K562 (cell line): Measurements from ENCODE around the gene HERC5. TPM values are rescaled to one million over a fixed set of nuclear protein-coding genes. Genes with fewer than 3 reads are reported as not detected.

Experiments
- ATF3 ChIP-seq, 2 experiments: fragments of 450-650 bp in 1 of 2; sonication (generic) in 1 of 2; formaldehyde crosslinking in 1 of 2; IDR thresholded peaks in 1 of 2; conservative IDR thresholded peaks in 1 of 2; 2 replicates each; pipeline versions ENCODE4 v1.6.1 to v1.8.1; 2016 to 2023; ENCODE audit warnings: mild to moderate bottlenecking in 2 of 2, moderate library complexity in 2 of 2, inconsistent platforms in 1 of 2, missing genetic modification reagents in 1 of 2
- ATF7 ChIP-seq: fragments of 450-650 bp; IDR thresholded peaks from 2 replicates; pipeline ENCODE4 v1.7.1; 2014; ENCODE audit warnings: mild to moderate bottlenecking, moderate library complexity
- CHCHD3 ChIP-seq: fragments of 250-450 bp; sonication (Bioruptor Pico); IDR thresholded peaks from 2 replicates; pipeline ENCODE4 v2.1.2; 2022; ENCODE audit warnings: mild to moderate bottlenecking
- DACH1 ChIP-seq: fragments of 450-650 bp; IDR thresholded peaks from 2 replicates; pipeline ENCODE4 v1.6.1; 2018; ENCODE audit not compliant: partially characterized antibody
- ESRRB ChIP-seq: fragments of 250-450 bp; sonication (Bioruptor Pico); IDR thresholded peaks from 2 replicates; pipeline ENCODE4 v1.5.0; 2020; ENCODE audit warnings: mild to moderate bottlenecking, moderate library complexity, borderline replicate concordance
- GATA2 ChIP-seq: sonication (generic); formaldehyde crosslinking; IDR thresholded peaks from 2 replicates; pipeline ENCODE4 v1.4.0; 2020; ENCODE audit warnings: mild to moderate bottlenecking, missing genetic modification reagents
- GTF2F1 ChIP-seq: IDR thresholded peaks from 2 replicates; pipeline ENCODE4 v1.6.1; 2011; ENCODE audit warnings: low read depth, low read length, improper control_type of control experiment
- HLTF ChIP-seq: fragments of 450-650 bp; IDR thresholded peaks from 2 replicates; pipeline ENCODE4 v1.6.1; 2016
- KHSRP ChIP-seq: fragments of 450-650 bp; IDR thresholded peaks from 2 replicates; pipeline ENCODE4 v1.6.1; 2017
- MAFG ChIP-seq: fragments of 450-650 bp; conservative IDR thresholded peaks from 2 replicates; pipeline ENCODE4 v1.6.1; 2016; ENCODE audit warnings: missing genetic modification characterization, missing compliant biosample characterization
- MCM5 ChIP-seq: fragments of 450-650 bp; IDR thresholded peaks from 2 replicates; pipeline ENCODE4 v1.6.1; 2016; ENCODE audit warnings: low read depth
- MED1 ChIP-seq: sonication (generic); formaldehyde crosslinking; IDR thresholded peaks from 2 replicates; pipeline ENCODE4 v1.8.1; 2023; ENCODE audit warnings: missing genetic modification reagents, borderline replicate concordance
- MXI1 ChIP-seq: IDR thresholded peaks from 2 replicates; pipeline ENCODE4 v1.6.1; 2011; ENCODE audit warnings: low read depth, mild to moderate bottlenecking, improper control_type of control experiment, low read length
- NFATC3 ChIP-seq: fragments of 450-650 bp; IDR thresholded peaks from 2 replicates; pipeline ENCODE4 v1.6.1; 2017; ENCODE audit warnings: mild to moderate bottlenecking
- NKRF ChIP-seq: fragments of 450-650 bp; IDR thresholded peaks from 2 replicates; pipeline ENCODE4 v1.6.1; 2016; ENCODE audit warnings: borderline replicate concordance
- NONO ChIP-seq, 2 experiments: fragments of 200-400 bp in 1 of 2; fragments of 450-650 bp in 1 of 2; formaldehyde crosslinking in 1 of 2; IDR thresholded peaks; 2 replicates each; pipeline ENCODE4 v1.6.1; 2017; ENCODE audit warnings: low read depth in 2 of 2, mild to moderate bottlenecking in 2 of 2, moderate library complexity in 2 of 2, low read length in 1 of 2
- PHTF2 ChIP-seq: fragments of 250-450 bp; sonication (Bioruptor Pico); IDR thresholded peaks from 2 replicates; pipeline ENCODE4 v1.5.0; 2021; ENCODE audit warnings: mild to moderate bottlenecking
- PRMT5 ChIP-seq: sonication (generic); formaldehyde crosslinking; IDR thresholded peaks from 2 replicates; pipeline ENCODE4 v1.5.0; 2020; ENCODE audit warnings: missing genetic modification reagents
- RBFOX2 ChIP-seq: fragments of 200-400 bp; formaldehyde crosslinking; IDR thresholded peaks from 2 replicates; pipeline ENCODE4 v1.6.1; 2017; ENCODE audit warnings: low read depth, mild to moderate bottlenecking, low read length, moderate library complexity
- RFX5 ChIP-seq: IDR thresholded peaks from 2 replicates; pipeline ENCODE4 v1.6.1; 2011; ENCODE audit warnings: low read depth, mild to moderate bottlenecking, improper control_type of control experiment, low read length
- RUNX1 ChIP-seq: sonication (generic); IDR thresholded peaks from 2 replicates; pipeline ENCODE4 v1.6.1; 2016; ENCODE audit warnings: antibody characterized with exemption, low read depth
- SNRNP70 ChIP-seq: fragments of 200-400 bp; formaldehyde crosslinking; optimal IDR thresholded peaks from 2 replicates; pipeline ENCODE3; 2017; ENCODE audit warnings: low read depth, low read length
- ZBTB9 ChIP-seq: fragments of 450-650 bp; formaldehyde crosslinking; IDR thresholded peaks from 2 replicates; pipeline ENCODE4 v1.4.0; 2020; ENCODE audit warnings: mild to moderate bottlenecking, moderate library complexity
- ZNF384 ChIP-seq: IDR thresholded peaks from 2 replicates; pipeline ENCODE4 v1.6.1; 2012; ENCODE audit warnings: low read depth, low read length, improper control_type of control experiment
- ZNF764 ChIP-seq: fragments of 250-450 bp; sonication (Bioruptor Pico); IDR thresholded peaks from 2 replicates; pipeline ENCODE4 v1.4.0; 2020; ENCODE audit warnings: low read depth, mild to moderate bottlenecking, moderate library complexity
- polyA plus RNA-seq, 8 experiments: library from polyadenylated mRNA; depleted of rRNA in 4 of 8; stranded (reverse) in 5 of 8; unstranded in 3 of 8; fragments of >200 nt; fragmentation: Nextera tagmentation in 2 of 8; fragmentation: Illumina TruSeq in 1 of 8; extraction: Ambion mirVana in 2 of 8; extraction: Trizol in 1 of 8; gene quantifications; 2 replicates each; pipeline versions ENCODE4 v1.2.1 to v1.2.3, GENCODE V29; 2011 to 2014; ENCODE audit warnings: inconsistent platforms in 1 of 8, missing spikeins in 1 of 8
- total RNA-seq, 7 experiments: library from RNA; depleted of rRNA in 6 of 7; stranded (reverse); fragments of >200 nt in 6 of 7; fragmentation: Illumina TruSeq in 2 of 7; extraction: Trizol in 2 of 7; gene quantifications; 2 replicates each; pipeline versions ENCODE4 v1.2.1 to v1.2.3, GENCODE V29; 2011 to 2021; ENCODE audit warnings: low replicate concordance in 1 of 7

HERC5 gene
- total and polyA plus RNA-seq, 9 of the 15 experiments (the other 6 are each of a cell fraction or from before 2014, with no cell fraction given), result 0.18 TPM; not detected in 8

- TF ChIP-seq ATF7, result peak; percentile 79; the same call in 1 of the 2 replicates
- peak; percentile 57 to 93; a peak in 2 of 4 replicates for TF ChIP-seq NONO (IDR thresholded peaks at IDR 0.05; ENCODE audit: low read depth in 2 of 2, low read length in 1 of 2)
- TF ChIP-seq GATA2 (CRISPR knock-in tag), result no peak
- no peak for TF ChIP-seq ESRRB (CRISPR knock-in tag)
- no peak for TF ChIP-seq MCM5
- TF ChIP-seq GTF2F1, result 0 out of 2 replicates have a peak, but pooled peaks have one; percentile 51
- no peak for TF ChIP-seq HLTF
- no peak for TF ChIP-seq KHSRP
- no peak for TF ChIP-seq ZBTB9
- no peak for TF ChIP-seq MXI1
- TF ChIP-seq MED1, result no peak
- no peak for TF ChIP-seq RUNX1
- TF ChIP-seq PRMT5 (CRISPR knock-in tag), result no peak
- TF ChIP-seq SNRNP70, result no peak
- TF ChIP-seq MAFG (tag), result no peak
- TF ChIP-seq ATF3 (IDR thresholded peaks at IDR 0.05), result no peak
- TF ChIP-seq ATF3 (CRISPR knock-in tag; conservative IDR thresholded peaks at IDR 0.05), result no peak
- TF ChIP-seq ZNF384, result no peak
- TF ChIP-seq RBFOX2, result peak; percentile 94
- no peak for TF ChIP-seq PHTF2 (CRISPR knock-in tag)
- TF ChIP-seq ZNF764 (CRISPR knock-in tag), result no peak
- no peak for TF ChIP-seq RFX5
- peak; percentile 31; the same call in 1 of the 2 replicates for TF ChIP-seq NKRF
- TF ChIP-seq NFATC3, result no peak
- TF ChIP-seq CHCHD3 (CRISPR knock-in tag), result no peak
- TF ChIP-seq DACH1, result no peak
Measured at GRCh38 chr4:88523325-88524129, 66.6 kb downstream of the HERC5 start, which contains the start of gene PYURF (continued).
